Hematopoietic multipotent progenitor cell treated with erythropoietin and hydrocortisone succinate and interleukin-3 and kit ligand, for 8 days (in vitro differentiated cells): Measurements from ENCODE around the gene PATJ.
"Not testable (repeated sequence)": the region's sequence is repeated elsewhere in the genome, so short reads cannot be mapped to it uniquely, and the experiment has no call there.

Source experiments
- DNase-seq: peaks from one replicate; pipeline ENCODE4 v3.0.0-alpha.2; 2015

PATJ gene

GRCh38 chr1:61741711-61742619 is at the start of gene PATJ:
Gene PATJ, plus strand, starts transcription at chr1:61742480. Its CDS starts 20,413 bp downstream, at chr1:61762893.
- DNase-seq: no peak

- no peak for DNase-seq
Observed at GRCh38 chr1:61699911-61700851, 42.1 kb upstream of the PATJ start.

- DNase-seq: peak; percentile 69
Observed at GRCh38 chr1:61708953-61709907, 33.0 kb upstream of the PATJ start.

GRCh38 chr1:61709908-61710289 is 32.4 kb upstream of the PATJ start:
- no peak for DNase-seq

- not testable (repeated sequence) for DNase-seq
Observed at GRCh38 chr1:61711257-61711656, 31.0 kb upstream of the PATJ start.

- no peak for DNase-seq
Observed at GRCh38 chr1:61711969-61712368, 30.3 kb upstream of the PATJ start.

- DNase-seq: not testable (repeated sequence)
Observed at GRCh38 chr1:61718996-61719663, 23.1 kb upstream of the PATJ start.

- peak; percentile 33 for DNase-seq
Observed at GRCh38 chr1:61724506-61724812, 17.8 kb upstream of the PATJ start.

GRCh38 chr1:61724813-61725694 is 17.2 kb upstream of the PATJ start, which contains the start of gene TM2D1:
Gene TM2D1, minus strand, starts transcription at chr1:61725141. Its CDS starts 21 bp downstream, at chr1:61725120.
- DNase-seq: peak; percentile 93

- DNase-seq: no peak
Observed at GRCh38 chr1:61727544-61727943, 14.7 kb upstream of the PATJ start.

GRCh38 chr1:61730679-61731078 is 11.6 kb upstream of the PATJ start:
- DNase-seq: not testable (repeated sequence)

GRCh38 chr1:61732726-61733125 is 9.6 kb upstream of the PATJ start:
- DNase-seq: no peak

- no peak for DNase-seq
Observed at GRCh38 chr1:61740751-61741700, 1.3 kb upstream of the PATJ start.

GRCh38 chr1:61742620-61743430 is 545 bp downstream of the PATJ start:
- DNase-seq: no peak

GRCh38 chr1:61743431-61743705 is 1.1 kb downstream of the PATJ start:
- no peak for DNase-seq

GRCh38 chr1:61743716-61744580 is 1.7 kb downstream of the PATJ start:
- no peak for DNase-seq

GRCh38 chr1:61746813-61747212 is 4.5 kb downstream of the PATJ start:
- no peak for DNase-seq

- DNase-seq: no peak
Observed at GRCh38 chr1:61748566-61748965, 6.3 kb downstream of the PATJ start.
